Astrocyte (in vitro differentiated cells and primary cell): ENCODE data around the gene OR1N1. TPM values are rescaled to one million over a fixed set of nuclear protein-coding genes. Genes with fewer than 3 reads are reported as not detected.

Source experiments
- DNase-seq: peaks from one replicate; pipeline ENCODE4 v3.0.0-alpha.2; 2010; ENCODE audit warnings: low read depth
- FAIRE-seq: peaks from 2 replicates; lab custom pipeline; 2011; peaks lifted over from hg19 to GRCh38; lab: Jason Lieb, UNC
- H2AFZ ChIP-seq: 2 replicates; pipeline ENCODE4 v1.6.0; 2012; ENCODE audit warnings: low read depth, low read length, inconsistent platforms
- H3K27ac ChIP-seq: 2 replicates; pipeline ENCODE4 v1.5.1; 2011; ENCODE audit warnings: low read depth, low read length, inconsistent platforms
- H3K27me3 ChIP-seq: 2 replicates; pipeline ENCODE4 v1.6.0; 2011; ENCODE audit warnings: low read length, inconsistent platforms; ENCODE audit not compliant: insufficient read depth
- H3K36me3 ChIP-seq: 2 replicates; pipeline ENCODE4 v1.5.1; 2011; ENCODE audit warnings: low read length, inconsistent platforms; ENCODE audit not compliant: insufficient read depth
- H3K4me1 ChIP-seq: 2 replicates; pipeline ENCODE4 v1.5.1; 2011; ENCODE audit warnings: low read length, inconsistent platforms; ENCODE audit not compliant: insufficient read depth
- H3K4me2 ChIP-seq: 2 replicates; pipeline ENCODE4 v1.6.0; 2012; ENCODE audit warnings: low read length, inconsistent platforms
- H3K4me3 ChIP-seq: 2 replicates; pipeline ENCODE4 v1.5.1; 2011; ENCODE audit warnings: low read depth, mild to moderate bottlenecking, low read length, inconsistent platforms; ENCODE audit not compliant: insufficient read depth
- H3K79me2 ChIP-seq: 2 replicates; pipeline ENCODE4 v1.6.0; 2012; ENCODE audit warnings: mild to moderate bottlenecking, low read length, inconsistent platforms; ENCODE audit not compliant: insufficient read depth
- H3K9ac ChIP-seq: 2 replicates; pipeline ENCODE4 v1.6.0; 2012; ENCODE audit warnings: mild to moderate bottlenecking, low read length, inconsistent platforms
- H3K9me3 ChIP-seq: 2 replicates; pipeline ENCODE4 v1.5.1; 2012; ENCODE audit warnings: low read depth, mild to moderate bottlenecking, low read length, inconsistent platforms; ENCODE audit not compliant: insufficient read depth
- H4K20me1 ChIP-seq: 2 replicates; pipeline ENCODE4 v1.6.0; 2012; ENCODE audit warnings: low read length, inconsistent platforms; ENCODE audit not compliant: insufficient read depth
- H3K27ac Mint-ChIP-seq: one replicate; pipeline ENCODE4 v1.8.0; 2021; ENCODE audit warnings: mild to moderate bottlenecking, mixed read lengths; ENCODE audit not compliant: unreplicated experiment
- H3K27me3 Mint-ChIP-seq: one replicate; pipeline ENCODE4 v1.8.0; 2021; ENCODE audit warnings: low read depth, mixed read lengths; ENCODE audit not compliant: unreplicated experiment
- H3K36me3 Mint-ChIP-seq: one replicate; pipeline ENCODE4 v1.8.0; 2021; ENCODE audit warnings: low read depth, mixed read lengths; ENCODE audit not compliant: unreplicated experiment
- H3K4me1 Mint-ChIP-seq: one replicate; pipeline ENCODE4 v1.8.0; 2021; ENCODE audit warnings: low read depth, mixed read lengths; ENCODE audit not compliant: unreplicated experiment
- H3K4me3 Mint-ChIP-seq: one replicate; pipeline ENCODE4 v1.8.0; 2021; ENCODE audit warnings: mild to moderate bottlenecking, moderate library complexity, mixed read lengths; ENCODE audit not compliant: unreplicated experiment
- H3K9me3 Mint-ChIP-seq: one replicate; pipeline ENCODE4 v1.8.0; 2021; ENCODE audit warnings: mild to moderate bottlenecking, mixed read lengths; ENCODE audit not compliant: unreplicated experiment
- EZH2 ChIP-seq: IDR thresholded peaks from 2 replicates; pipeline ENCODE4 v1.6.1; 2012; ENCODE audit warnings: mild to moderate bottlenecking, low read length, inconsistent platforms; ENCODE audit not compliant: insufficient read depth
- total RNA-seq: library from RNA; stranded (reverse); gene quantifications from 2 replicates; pipeline ENCODE4 v1.2.1, GENCODE V29; 2021
- TF ChIP-seq, protein P1 (sequence below): IDR thresholded peaks from 2 replicates; pipeline ENCODE4 v1.5.1; 2011; ENCODE audit warnings: low read depth, mild to moderate bottlenecking, inconsistent platforms, low read length, moderate library complexity; ENCODE audit not compliant: insufficient read depth

Gene OR1N1
- total RNA-seq, 1 donor from 2014 or later, result not detected

DNA sequence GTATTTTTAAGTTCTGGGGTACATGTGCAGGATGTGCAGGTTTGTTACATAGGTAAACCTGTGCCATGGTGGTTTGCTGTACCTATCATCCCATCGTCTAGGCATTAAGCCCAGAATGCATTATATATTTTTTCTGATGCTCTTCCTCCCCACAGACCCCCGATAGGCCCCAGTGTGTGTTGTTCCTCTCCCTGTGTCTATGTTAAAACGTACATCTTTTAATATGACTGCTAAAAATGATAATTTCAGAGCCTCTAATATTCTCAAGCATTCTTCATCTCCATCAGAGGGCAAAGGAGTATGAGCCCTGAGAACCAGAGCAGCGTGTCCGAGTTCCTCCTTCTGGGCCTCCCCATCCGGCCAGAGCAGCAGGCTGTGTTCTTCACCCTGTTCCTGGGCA, 16.6 kb downstream of the OR1N1 start, which contains the start of gene OR1J2:
Gene OR1J2, plus strand, starts transcription at position 301 of the 400 bp plus-strand sequence. Its CDS starts 0 bp downstream, at position 301.
- Mint-ChIP-seq H3K4me1 (no peaks in the 10 kb centered on the region), H3K9me3 (no peaks in the 10 kb centered on the region), H3K4me3 (no peak within 1 kb of the TSS), H3K27me3 (peaks cover 19% of the 10 kb centered on the region), H3K36me3 (no peaks in the 10 kb centered on the region), H3K27ac (no peak within 1 kb of the TSS)
- Histone ChIP-seq H3K9ac (no peak within 1 kb of the TSS), H3K4me2 (no peak within 1 kb of the TSS), H2AFZ (no peak within 1 kb of the TSS), H3K27me3 (no peaks in the 10 kb centered on the region), H3K9me3 (peaks cover 3% of the 10 kb centered on the region), H4K20me1 (no peaks in the 10 kb centered on the region), H3K36me3 (no peaks in the 10 kb centered on the region), H3K4me1 (no peaks in the 10 kb centered on the region), H3K79me2 (no peaks in the 10 kb centered on the region), H3K4me3 (no peak within 1 kb of the TSS), H3K27ac (no peak within 1 kb of the TSS)
- TF ChIP-seq EZH2, result no peak
- TF ChIP-seq, protein P1, sequence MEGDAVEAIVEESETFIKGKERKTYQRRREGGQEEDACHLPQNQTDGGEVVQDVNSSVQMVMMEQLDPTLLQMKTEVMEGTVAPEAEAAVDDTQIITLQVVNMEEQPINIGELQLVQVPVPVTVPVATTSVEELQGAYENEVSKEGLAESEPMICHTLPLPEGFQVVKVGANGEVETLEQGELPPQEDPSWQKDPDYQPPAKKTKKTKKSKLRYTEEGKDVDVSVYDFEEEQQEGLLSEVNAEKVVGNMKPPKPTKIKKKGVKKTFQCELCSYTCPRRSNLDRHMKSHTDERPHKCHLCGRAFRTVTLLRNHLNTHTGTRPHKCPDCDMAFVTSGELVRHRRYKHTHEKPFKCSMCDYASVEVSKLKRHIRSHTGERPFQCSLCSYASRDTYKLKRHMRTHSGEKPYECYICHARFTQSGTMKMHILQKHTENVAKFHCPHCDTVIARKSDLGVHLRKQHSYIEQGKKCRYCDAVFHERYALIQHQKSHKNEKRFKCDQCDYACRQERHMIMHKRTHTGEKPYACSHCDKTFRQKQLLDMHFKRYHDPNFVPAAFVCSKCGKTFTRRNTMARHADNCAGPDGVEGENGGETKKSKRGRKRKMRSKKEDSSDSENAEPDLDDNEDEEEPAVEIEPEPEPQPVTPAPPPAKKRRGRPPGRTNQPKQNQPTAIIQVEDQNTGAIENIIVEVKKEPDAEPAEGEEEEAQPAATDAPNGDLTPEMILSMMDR, result no peak
- DNase-seq, result no peak
- no peak for FAIRE-seq

DNA sequence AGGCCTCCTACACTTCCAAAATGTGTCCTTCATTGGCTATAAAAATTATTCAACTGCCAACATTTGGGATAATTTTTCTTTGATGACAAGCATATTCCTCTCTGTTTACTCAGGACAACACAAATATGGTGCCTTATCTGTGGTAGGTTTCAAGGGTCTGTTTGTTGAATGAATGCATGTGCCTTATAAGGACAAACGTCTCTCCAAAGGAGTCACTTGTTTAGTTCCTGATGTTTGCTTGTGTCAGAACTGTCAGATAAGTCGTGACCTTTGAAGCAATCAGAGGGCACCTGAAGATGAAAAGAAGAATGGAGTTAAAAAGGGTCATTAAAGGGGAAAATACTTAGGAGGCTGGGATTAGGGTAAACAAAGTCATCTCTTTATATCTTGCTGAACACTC, 20.1 kb downstream of the OR1N1 start:
- H3K79me2 ChIP-seq, result no peaks in the 10 kb centered on the region
- H3K4me1 ChIP-seq, result no peaks in the 10 kb centered on the region
- TF ChIP-seq, protein P1, result no peak
- no peak for TF ChIP-seq EZH2
- no peaks in the 10 kb centered on the region for H3K27me3 ChIP-seq
- DNase-seq, result no peak
- no peak overlapping the region for H3K4me2 ChIP-seq
- H3K9me3 ChIP-seq, result peaks cover 3% of the 10 kb centered on the region
- no peak overlapping the region for H3K27ac ChIP-seq
- Mint-ChIP-seq H3K36me3 (no peaks in the 10 kb centered on the region), H3K27me3 (peaks cover 17% of the 10 kb centered on the region), H3K4me3 (no peak overlapping the region), H3K9me3 (no peaks in the 10 kb centered on the region), H3K27ac (no peak overlapping the region), H3K4me1 (no peaks in the 10 kb centered on the region)
- FAIRE-seq, result no peak
- H3K36me3 ChIP-seq, result no peaks in the 10 kb centered on the region
- no peaks in the 10 kb centered on the region for H4K20me1 ChIP-seq
- H3K4me3 ChIP-seq, result no peak overlapping the region
- no peak overlapping the region for H2AFZ ChIP-seq
- no peak overlapping the region for H3K9ac ChIP-seq

DNA sequence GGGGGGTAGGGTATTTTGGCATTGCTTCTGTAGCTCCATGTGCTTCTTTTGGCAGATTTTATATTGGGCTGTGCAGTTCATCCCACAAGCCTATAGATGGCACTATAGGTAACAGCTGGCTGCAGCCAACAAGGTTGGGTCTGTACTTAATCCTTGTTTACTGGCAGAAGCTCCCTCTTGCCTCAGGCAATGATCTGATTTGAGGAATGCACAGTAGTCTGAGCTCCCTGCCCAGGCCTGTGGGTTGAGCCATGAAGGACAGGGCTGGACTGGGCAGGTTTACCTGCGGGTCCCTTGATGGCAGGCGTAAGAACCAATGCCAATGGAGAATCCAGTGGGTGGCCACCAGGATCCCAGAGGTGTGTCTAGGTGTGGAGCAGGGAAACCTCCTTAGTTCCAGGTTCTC, 28.2 kb downstream of the OR1N1 start:
- no peaks in the 10 kb centered on the region for H3K4me1 Mint-ChIP-seq
- no peak for FAIRE-seq
- Histone ChIP-seq H3K36me3 (no peaks in the 10 kb centered on the region), H3K9ac (no peak overlapping the region), H3K4me2 (no peak overlapping the region), H4K20me1 (no peaks in the 10 kb centered on the region), H3K9me3 (no peaks in the 10 kb centered on the region), H3K4me3 (no peak overlapping the region), H3K79me2 (no peaks in the 10 kb centered on the region), H3K27ac (no peak overlapping the region), H2AFZ (no peak overlapping the region), H3K4me1 (no peaks in the 10 kb centered on the region), H3K27me3 (peaks cover 3% of the 10 kb centered on the region)
- H3K9me3 Mint-ChIP-seq, result peaks cover 10% of the 10 kb centered on the region
- DNase-seq, result peak; percentile 8
- H3K4me3 Mint-ChIP-seq, result no peak overlapping the region
- H3K27ac Mint-ChIP-seq, result no peak overlapping the region
- peaks cover 9% of the 10 kb centered on the region for H3K27me3 Mint-ChIP-seq
- no peak for TF ChIP-seq EZH2
- TF ChIP-seq, protein P1, result peak; percentile 67
- no peaks in the 10 kb centered on the region for H3K36me3 Mint-ChIP-seq
